Chondrocyte (in vitro differentiated cells): ENCODE measurements around the gene SLC6A7. TPM values are rescaled to one million over a fixed set of nuclear protein-coding genes. Genes with fewer than 3 reads are reported as not detected.
A peak's percentile ranks its signal among the peaks of the same experiment; 100 is the strongest.

ENCODE experiments used
- DNase-seq: peaks from one replicate; pipeline ENCODE4 v3.0.0; 2021; ENCODE audit warnings: mixed read lengths, low spot score
- H3K27ac Mint-ChIP-seq: one replicate; pipeline ENCODE4 v1.8.0; 2021; ENCODE audit warnings: mild to moderate bottlenecking, moderate library complexity, mixed read lengths; ENCODE audit not compliant: unreplicated experiment
- H3K27me3 Mint-ChIP-seq: 2 replicates; pipeline ENCODE4 v1.8.0; 2021; ENCODE audit warnings: low read depth, mixed read lengths
- H3K36me3 Mint-ChIP-seq: 2 replicates; pipeline ENCODE4 v1.8.0; 2021; ENCODE audit warnings: low read depth, mixed read lengths
- H3K4me1 Mint-ChIP-seq: 2 replicates; pipeline ENCODE4 v1.8.0; 2021; ENCODE audit warnings: low read depth, mild to moderate bottlenecking, mixed read lengths
- H3K4me3 Mint-ChIP-seq: one replicate; pipeline ENCODE4 v1.8.0; 2021; ENCODE audit warnings: mild to moderate bottlenecking, moderate library complexity, mixed read lengths; ENCODE audit not compliant: unreplicated experiment
- H3K9me3 Mint-ChIP-seq: 2 replicates; pipeline ENCODE4 v1.8.0; 2021; ENCODE audit warnings: low read depth, mixed read lengths
- CTCF ChIP-seq: fragments of 200-600 bp; sonication (generic); IDR thresholded peaks from 2 replicates; pipeline ENCODE4 v1.5.0; 2021; ENCODE audit warnings: antibody characterized with exemption, mild to moderate bottlenecking, moderate library complexity
- total RNA-seq: library from RNA; stranded (reverse); gene quantifications from 3 replicates; pipeline ENCODE4 v1.2.1, GENCODE V29; 2021

The SLC6A7 gene
- total RNA-seq, 1 donor from 2014 or later, result not detected

- no peak for TF ChIP-seq CTCF
- Mint-ChIP-seq H3K27ac (no peak overlapping the region), H3K4me3 (no peak overlapping the region), H3K36me3 (no peaks in the 10 kb centered on the region), H3K9me3 (no peaks in the 10 kb centered on the region), H3K27me3 (no peaks in the 10 kb centered on the region), H3K4me1 (peaks cover 7% of the 10 kb centered on the region)
- DNase-seq, result no peak
Measured at GRCh38 chr5:150209099-150209635, 19.3 kb downstream of the SLC6A7 start.

GRCh38 chr5:150210644-150211043 is 20.8 kb downstream of the SLC6A7 start:
- Mint-ChIP-seq H3K36me3 (no peaks in the 10 kb centered on the region), H3K4me3 (no peak overlapping the region), H3K9me3 (no peaks in the 10 kb centered on the region), H3K4me1 (peaks cover 12% of the 10 kb centered on the region), H3K27ac (no peak overlapping the region), H3K27me3 (no peaks in the 10 kb centered on the region)
- DNase-seq, result no peak
- TF ChIP-seq CTCF, result no peak

- Mint-ChIP-seq H3K9me3 (no peaks in the 10 kb centered on the region), H3K4me3 (no peak overlapping the region), H3K36me3 (no peaks in the 10 kb centered on the region), H3K27ac (no peak overlapping the region), H3K4me1 (peaks cover 12% of the 10 kb centered on the region), H3K27me3 (no peaks in the 10 kb centered on the region)
- no peak for DNase-seq
- TF ChIP-seq CTCF, result no peak
Measured at GRCh38 chr5:150211156-150212030, 21.5 kb downstream of the SLC6A7 start.

- H3K9me3 Mint-ChIP-seq, result no peaks in the 10 kb centered on the region
- TF ChIP-seq CTCF, result no peak
- H3K4me3 Mint-ChIP-seq, result no peak overlapping the region
- H3K4me1 Mint-ChIP-seq, result peaks cover 14% of the 10 kb centered on the region
- H3K36me3 Mint-ChIP-seq, result no peaks in the 10 kb centered on the region
- DNase-seq, result no peak
- H3K27ac Mint-ChIP-seq, result peak overlapping the region; percentile 62
- H3K27me3 Mint-ChIP-seq, result no peaks in the 10 kb centered on the region
Measured at GRCh38 chr5:150213530-150213929, 23.7 kb downstream of the SLC6A7 start.

GRCh38 chr5:150214289-150214688 is 24.4 kb downstream of the SLC6A7 start:
- peak; percentile 36 for TF ChIP-seq CTCF
- no peaks in the 10 kb centered on the region for H3K36me3 Mint-ChIP-seq
- H3K4me3 Mint-ChIP-seq, result no peak overlapping the region
- no peaks in the 10 kb centered on the region for H3K9me3 Mint-ChIP-seq
- H3K27ac Mint-ChIP-seq, result peak overlapping the region; percentile 73
- no peaks in the 10 kb centered on the region for H3K27me3 Mint-ChIP-seq
- DNase-seq, result no peak
- peaks cover 14% of the 10 kb centered on the region for H3K4me1 Mint-ChIP-seq
